ENCODE results near the gene PRAC2.

PRAC2 gene

GRCh38 chr17:48755356-48755755 is 32.4 kb downstream of the PRAC2 start:
- no peak for DNase-seq

- peak; percentile 93 to 98 for DNase-seq
These were observed 33.9 kb downstream of the PRAC2 start for GRCh38 chr17:48756830-48757251.

GRCh38 chr17:48757524-48757961 is 34.6 kb downstream of the PRAC2 start:
- DNase-seq = peak; percentile 29 to 60

DNA sequence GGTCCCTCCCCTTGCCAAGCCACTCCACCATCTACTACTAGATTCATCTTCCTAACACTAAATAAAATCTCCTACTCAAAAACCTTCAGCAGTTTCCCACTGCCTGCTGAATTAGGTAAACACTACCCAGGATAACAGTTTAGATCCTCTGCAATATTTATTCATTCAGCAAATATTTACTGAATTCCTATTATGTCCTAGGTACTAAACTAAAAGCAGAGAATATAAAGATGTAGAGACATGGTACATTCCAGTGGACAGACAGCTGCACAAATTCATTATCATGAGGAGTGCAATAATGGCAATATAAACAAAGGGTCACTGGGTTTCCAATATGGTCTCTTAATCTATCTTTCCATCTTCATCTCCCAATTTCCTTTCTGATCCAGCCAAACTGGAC is 36.3 kb downstream of the PRAC2 start:
- no peak for DNase-seq

- DNase-seq = no peak
These were observed 37.4 kb downstream of the PRAC2 start for GRCh38 chr17:48760411-48760810.

GRCh38 chr17:48761114-48761513 is 38.1 kb downstream of the PRAC2 start:
- no peak for DNase-seq

DNA sequence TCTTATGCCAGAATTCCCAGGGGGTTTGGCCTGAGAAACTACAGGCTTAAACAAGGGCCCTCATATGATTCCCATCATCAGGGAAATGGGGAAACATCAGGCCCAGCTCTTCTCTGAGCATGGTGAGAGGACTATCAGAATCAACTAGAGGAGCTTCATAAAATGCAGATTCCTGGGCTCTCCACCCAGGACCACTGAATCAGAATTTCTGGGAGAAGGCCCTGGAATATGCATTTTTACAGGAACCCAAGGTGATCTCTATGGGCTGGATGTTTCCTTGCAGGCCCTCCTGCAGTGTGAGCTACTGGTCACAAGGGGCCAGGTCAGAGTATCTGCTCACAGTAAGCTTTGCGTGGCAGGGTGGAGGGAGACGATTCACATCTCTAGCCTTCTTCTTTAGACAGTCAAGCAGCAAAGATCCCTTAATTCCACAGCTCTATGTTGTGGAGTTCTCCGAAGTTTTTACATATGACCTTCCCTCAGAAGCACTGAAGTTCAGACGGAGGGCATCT is 44.3 kb downstream of the PRAC2 start:
- DNase-seq = no peak

- no peak for DNase-seq
These were observed 46.2 kb downstream of the PRAC2 start for GRCh38 chr17:48769009-48769675.

- no peak for DNase-seq
These were observed 48.0 kb downstream of the PRAC2 start for GRCh38 chr17:48770954-48771353.

DNA sequence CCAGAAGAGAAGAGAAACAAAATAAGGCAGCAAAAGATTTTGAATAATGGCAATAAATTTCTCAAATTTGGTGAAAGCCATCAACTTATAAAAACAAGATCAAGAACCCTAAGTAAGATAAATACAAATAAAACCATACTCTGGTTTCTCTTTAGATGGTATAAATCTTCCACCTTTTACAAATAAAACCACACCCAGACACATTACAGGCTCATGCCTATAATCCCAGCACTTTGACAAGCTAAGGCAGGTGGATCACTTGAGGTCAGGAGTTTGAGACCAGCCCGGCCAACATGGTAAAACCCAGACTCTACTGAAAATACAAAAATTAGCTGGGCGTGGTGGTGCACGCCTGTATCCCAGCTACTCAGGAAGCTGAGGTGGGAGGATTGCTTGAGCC is 50.3 kb downstream of the PRAC2 start:
- no peak for DNase-seq
